Activated T-cell treated with anti-CD3 and anti-CD28 coated beads, Interleukin-2, amount 50 U/mL, for 48 hours (primary cell): ENCODE measurements around the gene GPR153.

Experiments
- DNase-seq, 2 experiments: peaks; one replicate each; pipeline ENCODE4 v3.0.0-alpha.2; 2020

The GPR153 gene

DNA sequence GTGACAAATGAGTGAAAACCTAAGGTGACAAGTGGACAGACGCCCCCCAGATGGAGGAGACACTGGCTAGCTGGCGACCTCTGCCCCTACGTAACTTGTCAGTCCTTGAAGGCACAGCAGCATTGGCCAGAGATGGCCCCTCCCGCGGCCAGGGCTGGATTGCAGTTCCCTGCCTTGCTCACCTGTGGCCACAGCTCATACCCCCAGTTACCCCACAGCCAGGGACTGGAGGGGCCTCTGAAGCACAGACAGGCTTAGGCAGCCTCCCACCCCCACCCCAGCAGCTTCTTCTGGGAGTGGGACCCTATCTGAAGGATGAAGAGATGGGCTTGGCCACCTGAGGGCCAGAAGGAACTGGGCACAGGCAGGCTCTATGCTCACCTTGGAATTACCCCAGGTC, 13.2 kb downstream of the GPR153 start:
- DNase-seq, result no peak

DNA sequence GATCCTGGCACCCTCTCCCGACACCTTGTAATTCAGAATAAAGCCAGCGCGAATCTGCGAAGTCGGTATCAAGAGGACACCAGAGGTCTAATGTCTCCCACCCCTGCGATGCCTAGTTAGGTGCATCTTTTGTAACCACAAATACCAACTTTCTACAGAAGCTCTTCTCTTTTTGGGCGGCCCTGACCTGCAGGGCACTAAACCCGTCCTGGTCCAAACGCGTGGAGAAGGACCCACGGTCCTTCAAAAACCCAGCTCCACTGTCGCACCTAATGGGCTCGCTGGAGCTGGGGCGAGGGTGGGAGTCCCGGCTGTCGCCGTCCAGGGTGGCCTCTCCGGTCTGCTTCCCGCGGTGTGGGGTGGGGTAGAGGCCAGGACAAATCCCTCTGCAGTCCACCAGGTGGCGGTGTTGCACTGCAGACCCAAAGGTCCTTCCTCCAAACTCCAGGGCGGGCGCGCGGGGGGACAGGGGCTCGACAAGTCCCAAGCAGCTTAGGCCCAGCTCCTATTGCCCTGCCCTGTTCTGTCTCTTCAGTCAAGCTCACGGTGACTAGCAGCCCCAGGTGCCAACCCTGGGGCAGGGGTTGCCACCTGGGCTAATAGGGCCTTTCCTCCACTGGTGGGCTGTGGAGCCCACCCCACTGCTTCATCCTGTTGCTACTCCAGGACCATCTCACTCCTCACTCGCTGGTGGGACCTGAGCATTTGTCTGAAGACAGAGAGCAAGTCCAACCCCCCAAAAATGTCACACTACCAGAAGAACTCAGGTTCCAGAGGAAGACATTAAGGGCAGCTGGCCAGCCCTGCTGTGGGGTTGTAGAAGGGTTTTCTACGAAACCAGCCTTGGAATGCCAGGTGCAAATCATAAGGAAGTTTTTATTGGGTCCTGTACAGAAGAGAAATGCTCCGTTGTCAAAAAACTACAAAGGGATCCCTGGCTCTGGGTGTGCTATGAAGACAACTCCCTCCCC, 14.1 kb downstream of the GPR153 start:
- peak; percentile 86 to 89 for DNase-seq

DNA sequence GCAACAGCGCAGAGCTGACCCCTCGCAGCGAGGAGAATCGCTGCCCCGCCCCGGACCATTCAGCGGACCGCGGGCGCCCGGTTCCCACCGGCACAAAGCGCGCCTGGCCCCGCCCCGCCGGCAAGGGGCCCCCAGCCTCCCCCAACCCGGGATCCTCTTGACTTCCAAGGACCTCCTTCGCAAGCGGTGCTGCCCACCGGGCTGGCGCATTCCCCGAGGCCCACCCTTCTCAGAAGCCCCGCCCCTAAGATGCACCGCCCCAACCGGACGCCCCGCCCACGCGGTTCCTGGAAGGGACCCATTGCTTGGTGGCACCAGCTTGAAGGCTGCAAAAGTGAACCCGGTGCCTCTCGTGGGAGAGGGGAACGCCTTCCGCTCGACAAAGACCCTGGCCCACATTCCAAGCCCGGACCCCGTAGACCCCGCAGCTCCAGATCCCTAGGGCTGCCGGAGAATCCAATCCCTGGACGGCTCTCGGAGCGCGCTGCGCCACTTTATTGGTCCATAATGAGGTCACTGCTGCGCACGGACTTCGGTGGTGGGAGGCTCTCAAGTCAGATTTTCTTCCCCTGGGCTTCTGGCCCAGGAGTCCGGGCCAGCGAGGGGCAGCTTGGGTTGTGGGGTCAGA, 14.9 kb downstream of the GPR153 start:
- peak; percentile 76 to 78 for DNase-seq

DNA sequence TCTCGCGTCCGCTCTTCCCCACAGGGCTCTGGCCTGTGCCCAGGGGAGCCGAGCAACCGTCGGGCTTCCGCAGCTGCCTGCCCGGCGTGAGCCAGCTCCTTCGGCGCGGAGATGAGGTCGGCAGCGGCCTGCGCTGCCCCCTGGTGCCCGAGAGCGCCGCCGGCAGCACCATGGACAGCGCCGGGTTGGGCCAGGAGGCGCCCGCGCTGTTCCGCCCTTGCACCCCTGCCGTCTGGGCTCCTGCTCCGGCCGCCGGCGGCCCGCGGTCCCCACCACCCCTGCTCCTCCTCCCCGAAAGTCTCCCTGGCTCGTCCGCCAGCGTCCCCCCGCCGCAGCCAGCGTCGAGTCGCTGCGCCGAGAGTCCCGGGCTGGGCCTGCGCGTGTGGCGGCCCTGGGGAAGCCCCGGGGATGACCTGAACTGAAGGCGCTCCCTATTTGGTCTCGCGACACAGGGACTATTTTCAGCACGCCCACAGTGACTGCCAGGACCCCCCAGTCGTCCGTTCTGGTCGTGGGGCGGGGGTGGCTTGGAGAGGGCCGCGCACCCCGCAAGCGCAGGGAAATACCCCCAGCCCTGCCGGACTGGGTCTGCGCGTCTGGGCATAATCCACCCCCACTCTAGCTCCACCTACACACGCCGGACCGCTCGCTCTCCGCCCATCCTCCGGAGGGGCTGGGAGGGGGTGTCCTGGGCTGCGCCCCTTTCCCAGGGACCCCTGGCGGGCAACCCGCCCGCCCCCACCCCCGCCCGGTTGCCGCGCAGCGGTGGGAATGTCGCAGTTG, 15.6 kb downstream of the GPR153 start:
- DNase-seq, result peak; percentile 84 to 88

DNA sequence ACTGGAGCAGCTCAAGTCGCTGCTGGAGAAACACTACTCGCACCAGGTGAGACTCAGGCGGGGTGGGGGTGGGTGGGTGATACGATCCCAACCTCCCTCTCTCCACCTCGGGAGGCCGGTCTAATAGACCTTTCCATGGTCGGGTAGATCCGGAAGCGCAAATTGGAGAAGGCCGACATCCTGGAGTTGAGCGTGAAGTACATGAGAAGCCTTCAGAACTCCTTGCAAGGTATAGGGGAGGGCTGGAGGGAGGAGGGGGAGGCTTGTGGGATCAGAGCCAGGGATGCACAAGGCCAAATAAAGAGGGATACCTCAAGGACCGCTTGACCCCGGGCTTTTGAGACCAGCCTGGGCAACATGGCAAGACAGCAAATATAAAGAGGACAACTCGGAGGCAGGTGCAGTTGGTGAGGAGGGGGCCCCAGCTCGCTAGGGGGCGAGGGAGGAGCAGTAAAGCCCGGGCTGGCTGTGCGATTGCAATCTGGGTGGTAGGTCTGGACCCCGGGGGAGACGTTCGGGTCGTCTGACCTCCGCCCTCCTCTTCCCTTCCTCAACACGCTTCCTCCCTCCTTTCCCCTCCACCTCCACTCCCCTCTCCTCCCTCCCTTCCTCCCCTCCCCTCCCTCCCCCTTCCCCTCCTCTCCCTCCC, 16.4 kb downstream of the GPR153 start:
- DNase-seq, result no peak

DNA sequence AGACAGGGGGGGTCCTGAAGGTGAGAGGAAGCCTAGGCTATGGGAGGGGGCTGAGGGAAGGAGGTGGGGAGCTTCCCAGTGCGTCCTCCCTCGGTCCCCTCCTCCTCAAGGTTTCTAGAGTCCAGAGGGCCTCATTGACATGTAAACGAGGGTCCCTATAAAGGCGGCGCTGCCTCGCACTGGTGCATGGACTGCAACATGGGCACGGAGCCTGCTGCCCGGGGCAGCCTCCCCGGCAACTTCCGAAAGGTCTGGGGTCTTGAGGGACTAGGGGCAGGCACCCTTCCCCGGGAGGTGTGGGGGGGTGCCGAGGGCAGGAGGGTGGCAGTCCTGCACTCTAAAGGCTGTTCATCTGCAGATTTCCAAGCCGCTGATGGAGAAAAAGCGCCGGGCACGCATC, 16.9 kb downstream of the GPR153 start, which contains the start of gene HES3:
Gene HES3, plus strand, starts transcription at position 187 of the 400 bp plus-strand sequence. Its CDS starts 187 bp downstream, at position 374.
- DNase-seq, result no peak

DNA sequence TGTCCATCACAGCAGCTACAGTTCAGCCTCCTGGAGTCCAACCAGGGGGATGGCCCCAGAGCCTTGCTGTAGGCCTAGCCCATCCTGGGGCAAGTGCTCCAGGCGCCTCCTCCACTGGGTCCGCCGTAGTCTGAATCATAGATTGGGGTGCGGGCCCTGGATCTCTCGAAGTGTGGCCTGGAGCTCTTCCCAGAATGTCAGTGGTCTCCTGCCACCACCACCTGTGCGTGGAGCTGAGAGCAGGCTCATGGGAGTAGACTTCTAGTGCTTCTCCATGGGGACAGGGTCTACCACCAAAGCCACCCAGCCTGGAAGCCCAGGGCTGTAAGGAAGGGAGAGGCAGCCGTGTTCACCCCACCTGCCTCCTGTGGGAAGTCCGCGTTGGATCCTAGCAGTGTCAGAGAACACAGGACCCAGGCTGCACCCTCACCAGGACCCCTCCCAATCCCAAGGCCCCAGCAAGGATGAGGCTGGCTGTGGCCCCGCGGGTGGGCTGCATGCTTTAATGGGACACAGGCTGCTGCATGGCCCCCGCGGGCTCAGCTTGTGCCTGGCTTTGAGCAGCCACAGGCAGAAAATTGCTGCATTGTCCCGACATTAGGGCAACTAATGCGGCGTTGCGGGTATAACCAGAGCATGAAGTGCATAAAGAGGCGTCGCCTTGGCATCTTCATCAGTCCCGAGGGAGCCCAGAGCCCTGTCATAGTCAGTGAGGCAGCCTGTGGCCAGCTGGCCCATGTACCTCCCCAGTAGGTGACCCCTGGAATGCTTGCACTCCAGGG, 17.7 kb downstream of the GPR153 start:
- no peak for DNase-seq

DNA sequence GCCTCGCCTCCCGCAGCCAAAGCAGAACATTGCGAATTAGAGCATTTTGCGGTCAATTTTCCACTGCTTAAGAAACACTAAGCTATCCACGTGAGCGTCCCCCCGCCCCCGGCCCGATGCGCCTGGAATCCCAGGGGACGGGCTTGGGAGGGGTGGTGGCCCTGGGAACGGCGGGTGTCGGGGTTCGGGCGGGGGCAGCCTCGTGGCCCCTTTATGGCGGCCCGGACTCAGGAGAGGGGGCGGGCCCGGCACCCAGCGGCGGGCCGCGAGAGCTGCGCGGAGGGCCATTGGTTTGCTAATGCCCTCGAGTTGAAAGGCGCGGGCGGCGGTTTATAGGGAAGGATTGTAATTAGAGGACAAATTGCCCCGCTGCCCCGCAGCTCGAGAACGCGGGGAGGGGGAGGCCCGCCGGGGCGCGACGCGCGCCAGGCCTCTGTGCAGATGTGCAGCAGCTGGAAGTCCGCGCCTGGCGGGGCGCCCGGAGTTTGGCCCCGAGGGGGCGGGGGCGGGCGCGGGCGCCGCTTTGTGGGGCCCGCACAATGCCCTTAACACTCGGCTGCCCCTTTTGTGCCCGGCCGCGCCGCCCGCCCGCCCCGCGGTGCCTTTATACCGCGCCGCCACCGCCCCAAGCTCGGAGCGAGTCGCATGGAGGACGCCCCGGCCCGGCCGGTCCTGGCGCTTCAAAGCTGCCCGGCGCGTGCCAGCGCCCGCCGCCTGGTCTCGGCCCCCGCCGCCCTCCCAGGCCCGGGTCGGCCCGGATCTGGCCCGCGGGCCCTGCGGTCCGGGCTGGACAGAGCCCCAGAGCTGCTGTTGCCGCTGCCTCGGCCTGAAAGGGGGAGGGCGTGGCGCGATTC, 18.8 kb downstream of the GPR153 start:
- DNase-seq, result no peak

DNA sequence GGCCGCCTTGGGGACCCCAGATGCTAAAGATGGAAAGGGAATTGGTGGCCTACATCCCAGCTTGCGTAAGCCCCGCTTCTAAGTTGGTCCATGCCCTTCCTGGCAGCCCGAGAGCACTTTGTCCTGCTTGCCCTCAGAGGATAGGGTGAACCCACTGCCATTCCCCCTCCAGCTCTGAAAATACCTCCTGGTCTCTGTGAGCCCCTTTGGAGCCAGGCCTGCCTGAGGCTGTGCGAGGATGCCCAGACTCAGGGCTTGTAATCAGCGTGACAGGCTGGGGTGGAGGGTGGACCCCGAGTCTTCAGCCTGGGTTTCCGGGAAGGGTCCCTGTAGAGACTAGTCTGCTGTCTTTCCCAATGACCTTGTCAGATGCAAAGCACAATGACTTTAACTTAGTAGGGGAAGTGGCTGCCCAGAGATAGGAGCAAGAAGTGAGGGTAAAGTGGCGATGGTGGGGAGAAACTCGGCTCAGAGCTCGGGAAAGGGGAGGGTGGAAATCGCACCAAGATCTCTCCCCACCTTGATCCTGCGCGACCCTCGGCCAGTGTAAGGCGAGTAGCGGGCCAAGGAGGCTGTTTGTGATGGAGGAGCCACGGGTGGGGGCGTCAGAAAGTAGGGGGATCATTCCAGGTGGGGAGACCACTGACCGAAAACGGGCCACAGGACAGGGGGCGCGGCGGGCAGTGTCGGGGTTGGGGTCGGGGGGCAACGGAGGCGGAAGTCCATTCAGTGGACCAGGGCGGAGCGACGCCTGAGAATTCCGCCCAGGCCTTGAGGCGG, 19.6 kb downstream of the GPR153 start:
- no peak for DNase-seq

DNA sequence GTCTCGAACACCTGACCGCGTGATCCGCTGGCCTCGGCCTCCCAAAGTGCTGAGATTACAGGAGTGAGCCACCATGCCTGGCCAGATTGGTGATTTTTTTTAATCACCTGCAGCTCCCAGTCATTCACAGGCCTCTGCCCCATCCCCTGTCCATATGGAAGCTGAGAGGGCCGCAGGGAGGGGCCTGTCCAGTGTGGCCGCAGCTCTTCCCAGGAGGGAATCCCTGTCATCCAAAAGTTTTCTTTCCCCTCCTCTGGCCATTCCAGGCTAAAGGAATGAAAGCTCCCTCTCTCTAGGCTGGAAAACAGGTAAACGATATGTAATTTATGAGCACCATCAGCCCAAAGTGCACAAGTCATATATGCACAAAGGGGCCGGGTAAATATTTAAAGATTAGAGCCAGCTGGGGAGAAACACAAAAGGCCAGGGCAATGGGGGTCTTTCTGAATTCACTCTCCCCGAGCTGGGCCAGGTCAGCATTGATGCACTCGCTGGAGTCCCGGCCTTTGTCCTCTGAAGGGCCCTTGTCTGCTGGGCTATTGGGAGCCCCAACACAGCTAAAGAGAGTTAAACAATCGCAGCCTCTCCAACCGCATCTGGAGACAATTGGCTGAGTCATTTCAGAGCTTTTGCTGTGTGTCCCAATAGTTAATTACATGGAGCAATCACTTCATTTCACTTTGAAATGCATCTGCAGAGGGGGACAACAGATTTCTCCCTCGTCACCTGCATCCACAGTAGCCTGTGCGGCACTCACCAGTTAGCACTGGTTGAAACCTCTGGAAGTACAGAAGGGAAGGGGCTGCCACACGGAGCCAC, 20.7 kb downstream of the GPR153 start:
- DNase-seq, result no peak

DNA sequence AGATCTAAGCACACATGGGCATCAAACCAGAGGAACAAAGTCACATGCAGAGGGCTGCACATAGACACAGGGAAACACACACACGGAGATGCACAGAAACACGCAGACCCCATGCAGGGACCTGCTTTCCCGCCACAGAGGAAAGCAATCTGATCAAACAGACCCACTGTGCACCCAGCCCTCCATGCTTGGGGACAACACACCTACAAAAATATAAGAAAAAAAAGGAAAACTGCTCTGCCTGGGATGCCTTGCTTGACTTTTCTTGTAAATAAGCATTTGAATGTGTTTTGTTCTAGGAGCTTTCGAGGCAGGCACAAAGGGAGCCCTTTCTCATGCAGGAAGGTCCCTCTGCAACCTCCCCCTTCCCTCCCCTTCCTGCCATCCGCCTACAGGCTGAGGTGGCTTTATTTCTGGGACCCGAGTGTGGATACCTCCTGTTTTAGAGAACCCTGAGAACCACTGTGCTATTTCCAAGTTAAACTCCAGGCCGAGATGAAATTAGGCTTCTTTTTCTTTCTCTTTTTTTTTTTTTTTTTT, 21.6 kb downstream of the GPR153 start:
- DNase-seq, result no peak

DNA sequence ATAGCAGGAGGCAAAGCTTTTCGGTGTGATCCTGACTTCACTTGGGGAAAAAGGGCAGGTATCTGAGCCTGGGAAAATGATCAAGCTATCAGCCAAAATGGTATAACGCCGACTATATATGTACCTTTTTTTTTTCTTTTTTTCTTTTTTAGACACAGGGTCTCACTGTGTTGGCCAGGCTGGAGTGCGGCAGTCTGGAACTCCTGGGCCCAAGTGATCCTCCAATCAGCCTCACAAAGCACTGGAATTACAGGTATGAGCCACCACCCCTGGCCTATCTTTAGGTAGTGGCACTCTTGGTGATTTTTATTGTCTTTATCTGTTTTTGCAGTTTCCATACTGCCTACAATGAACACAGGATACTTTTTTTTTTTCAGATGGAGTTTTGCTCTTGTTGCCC, 23.8 kb downstream of the GPR153 start:
- DNase-seq, result no peak

DNA sequence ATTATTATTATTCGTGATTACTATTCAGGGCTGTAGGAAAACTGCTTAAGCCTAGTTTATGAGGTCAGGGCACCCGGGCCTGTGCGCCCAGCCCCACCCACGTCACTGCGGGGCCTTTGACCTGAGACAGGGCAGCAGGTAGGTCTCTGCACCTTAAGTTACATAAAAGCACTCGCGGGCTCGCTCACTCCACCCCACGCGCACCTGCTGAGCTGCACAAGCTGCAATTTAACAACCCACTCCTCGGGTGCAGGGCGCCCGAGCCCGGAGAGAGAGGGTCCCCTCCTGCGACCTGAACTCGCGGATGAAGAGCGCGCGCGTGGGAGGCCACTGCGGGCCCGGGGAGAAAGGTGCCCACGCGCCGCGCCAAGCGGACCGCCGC, 25.6 kb downstream of the GPR153 start:
- DNase-seq, result no peak

DNA sequence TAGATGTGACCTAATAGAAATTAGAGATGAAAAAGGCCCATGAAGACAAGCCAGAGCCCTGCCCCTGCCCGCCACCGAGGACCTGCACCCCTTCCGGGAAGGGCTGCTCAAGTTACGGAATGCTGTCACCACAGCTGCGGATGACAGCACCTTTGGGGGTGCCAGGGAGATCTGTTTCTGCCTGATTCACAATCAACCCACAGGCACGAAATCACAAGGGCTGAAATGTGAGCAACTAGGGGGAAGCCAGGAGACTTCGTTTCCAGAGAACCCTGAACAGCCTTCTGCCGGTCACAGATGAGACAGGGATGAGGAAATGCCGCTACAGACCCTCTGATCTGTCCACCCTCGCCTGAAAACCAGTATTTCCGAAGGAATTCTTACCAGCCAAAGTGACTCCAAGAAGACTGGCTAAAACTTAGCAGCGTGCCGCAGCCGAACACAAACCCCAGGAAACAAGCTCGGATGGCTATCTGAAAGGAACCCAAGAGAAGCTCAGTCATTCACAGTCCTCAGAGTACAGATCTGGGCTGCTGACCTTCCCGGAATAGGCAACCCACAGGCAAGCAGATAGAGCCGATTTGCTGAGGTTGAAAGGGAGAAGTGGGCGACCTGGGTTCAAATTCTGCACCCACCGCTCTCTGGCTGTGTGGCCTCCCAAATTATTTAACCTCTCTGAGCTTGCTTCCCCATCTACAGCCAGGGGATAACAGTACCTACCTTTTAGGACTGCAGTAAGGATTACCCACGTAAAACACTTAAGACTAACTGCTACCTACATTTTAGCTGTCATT, 26.2 kb downstream of the GPR153 start:
- DNase-seq, result no peak

DNA sequence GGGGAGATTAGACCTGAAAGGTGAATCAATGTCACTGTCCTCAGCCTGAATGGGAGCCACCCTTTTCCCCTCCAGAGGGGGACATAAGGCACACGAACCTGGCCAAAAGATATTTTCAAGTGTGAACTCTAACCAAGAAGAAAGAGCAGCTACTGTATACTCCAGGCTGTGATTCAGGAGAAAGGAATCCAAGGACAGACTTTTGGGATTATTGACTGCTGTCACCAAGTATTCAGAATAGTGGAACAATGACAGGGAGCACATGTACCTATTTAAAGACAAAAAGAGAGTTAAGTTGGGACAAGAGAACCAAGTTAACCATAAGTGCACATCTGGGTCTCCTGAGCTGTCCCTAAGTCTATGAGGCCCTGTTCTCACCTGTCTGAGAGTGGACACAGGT, 27.5 kb downstream of the GPR153 start:
- no peak for DNase-seq

DNA sequence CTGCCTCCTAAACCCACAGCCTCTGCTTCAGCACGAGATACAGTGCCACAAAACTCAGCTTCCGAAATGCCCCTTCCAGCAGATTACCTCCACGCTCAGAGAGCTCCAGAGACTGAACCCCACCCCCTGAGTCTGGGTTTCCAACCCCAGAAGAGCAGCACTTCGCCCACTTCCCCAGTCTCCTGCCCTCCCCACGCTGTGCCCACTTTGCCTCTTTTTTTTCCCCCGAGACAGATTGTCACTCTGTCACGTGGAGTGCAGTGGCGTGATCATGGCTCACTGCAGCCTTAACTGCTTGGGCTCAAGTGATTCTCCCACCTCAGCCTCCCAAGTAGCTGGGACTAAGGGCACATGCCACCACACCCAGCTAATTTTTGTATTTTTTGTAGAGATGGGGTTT, 35.2 kb downstream of the GPR153 start:
- no peak for DNase-seq

DNA sequence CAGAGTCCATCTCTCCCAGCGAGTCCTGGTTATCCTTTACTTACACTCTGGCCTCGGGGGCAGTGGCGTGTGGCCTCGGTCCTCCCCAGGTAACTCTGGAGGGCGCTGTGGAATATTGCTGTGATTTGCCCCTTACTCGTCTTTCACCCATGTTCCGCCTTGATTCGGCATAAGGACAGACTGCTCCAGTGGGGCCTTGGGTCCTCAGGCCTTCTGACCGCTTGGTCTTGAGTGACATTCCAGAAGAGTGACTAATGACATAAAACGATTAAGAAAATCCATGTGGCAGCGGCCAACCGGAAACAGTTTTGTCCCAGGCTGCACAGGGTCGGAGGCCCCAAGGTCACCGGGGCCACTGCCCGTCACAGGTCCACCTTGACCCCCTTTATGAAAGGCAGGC, 36.2 kb downstream of the GPR153 start:
- no peak for DNase-seq

DNA sequence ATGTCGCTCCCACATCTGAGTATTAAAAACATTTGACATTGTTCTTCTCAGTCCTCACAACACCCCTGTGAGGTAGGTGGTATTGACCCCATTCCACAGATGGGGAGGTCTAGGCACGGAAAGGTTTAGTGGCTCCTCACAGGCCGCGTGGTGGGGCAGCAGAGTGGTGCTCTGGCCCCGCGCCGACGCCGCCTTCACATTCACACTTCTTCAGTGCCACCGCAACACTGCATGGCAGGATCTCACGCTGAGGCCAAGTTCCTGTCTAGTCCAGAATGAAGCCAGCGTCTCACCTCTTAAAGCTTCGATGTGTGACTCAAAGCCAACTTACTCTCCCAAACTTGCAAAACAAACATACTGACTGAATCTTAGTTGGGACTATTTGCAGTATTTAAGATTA, 37.3 kb downstream of the GPR153 start:
- DNase-seq, result no peak
